ENCODE measurements around the gene ANO8.

The ANO8 gene

DNA sequence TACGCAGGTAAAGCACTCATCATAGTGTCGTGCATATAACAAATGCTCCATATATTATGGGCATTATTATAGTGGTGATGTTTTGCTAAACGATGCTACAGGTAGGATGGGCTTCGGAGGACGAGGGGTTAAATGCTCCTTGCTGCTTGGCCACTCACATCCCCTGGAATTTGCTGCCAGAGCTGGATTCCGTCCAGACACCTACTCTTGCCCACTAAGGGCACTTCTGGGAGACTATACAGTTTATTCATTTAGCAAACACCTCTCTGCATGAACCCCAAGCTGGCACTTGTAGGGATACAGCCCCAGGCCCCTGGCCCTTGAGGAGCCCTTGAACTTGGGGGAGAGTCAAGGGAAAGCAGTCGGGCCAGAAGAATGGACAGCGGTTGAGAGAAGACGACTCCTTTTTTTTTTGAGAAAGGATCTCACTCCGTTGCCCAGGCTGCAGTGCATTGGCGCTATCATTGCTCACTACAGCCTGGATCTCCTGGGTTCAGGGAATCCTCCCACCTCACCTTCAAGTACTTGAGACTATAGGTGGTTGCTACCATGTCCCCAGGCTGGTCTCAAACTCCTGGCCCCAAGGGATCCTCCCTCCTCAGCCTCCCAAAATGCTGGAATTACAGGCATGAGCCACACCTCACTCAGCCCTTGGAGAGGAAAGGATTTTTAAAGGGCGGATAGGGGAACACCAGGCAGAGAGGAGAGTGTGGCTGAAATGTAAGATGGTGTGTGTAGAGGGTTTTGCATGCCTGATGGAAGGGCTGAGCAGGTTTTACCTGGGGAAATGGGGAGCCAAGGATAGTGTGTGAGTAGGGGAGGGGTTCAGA is 30.1 kb downstream of the ANO8 start:
- peaks cover 0 to 16% (median 8%) of the 10 kb centered on the region in 4 experiments for H3K36me3 ChIP-seq (ENCODE audit: control insufficient read depth in 4 of 4, insufficient read depth in 4 of 4, low read length in 3 of 4)
- POLR2A ChIA-PET, result interaction anchor here (0.7 to 1.6 kb wide), 2 partner anchors 10 to 17 kb away, joined by 3 read pairs; no protein-coding TSS in a partner anchor
- peak in 1 of 3 donors; percentile 10 for DNase-seq
- H3K27me3 ChIP-seq (replicated peaks in 2 of 5; ENCODE audit: control insufficient read depth in 4 of 5, insufficient read depth in 5 of 5, low read length in 4 of 5), result no peaks in the 10 kb centered on the region
- no peak overlapping the region for H3K27ac ChIP-seq (ENCODE audit: insufficient read depth in 1 of 2, low read depth in 1 of 2, low read length in 2 of 2, poor library complexity in 1 of 2, severe bottlenecking in 2 of 2)
- WGBS (ENCODE audit: insufficient coverage), result 96% methylated on average over 9 of the region's 12 CpGs
- H3K4me1 ChIP-seq (ENCODE audit: control extremely low read depth in 1 of 4, control insufficient read depth in 4 of 4, insufficient read depth in 4 of 4, low read length in 3 of 4), result peaks cover 8 to 41% (median 33%) of the 10 kb centered on the region in 4 experiments
- peak overlapping the region in 2 of 7 experiments; percentile 86 to 88 for H3K4me3 ChIP-seq (ENCODE audit: control insufficient read depth in 1 of 7, extremely low read depth in 1 of 7, insufficient read depth in 4 of 7, low read depth in 2 of 7, low read length in 6 of 7)
- no peaks in the 10 kb centered on the region for H3K9me3 ChIP-seq (ENCODE audit: control extremely low read depth in 1 of 5, control insufficient read depth in 4 of 5, insufficient read depth in 2 of 5, low read depth in 1 of 5, low read length in 4 of 5)
- CTCF ChIA-PET, result interaction anchor here (0.7 to 2.7 kb wide), 9 partner anchors 9 to 127 kb away, joined by 3 to 11 read pairs (median 3); partner anchors contain the start of gene ANKLE1

DNA sequence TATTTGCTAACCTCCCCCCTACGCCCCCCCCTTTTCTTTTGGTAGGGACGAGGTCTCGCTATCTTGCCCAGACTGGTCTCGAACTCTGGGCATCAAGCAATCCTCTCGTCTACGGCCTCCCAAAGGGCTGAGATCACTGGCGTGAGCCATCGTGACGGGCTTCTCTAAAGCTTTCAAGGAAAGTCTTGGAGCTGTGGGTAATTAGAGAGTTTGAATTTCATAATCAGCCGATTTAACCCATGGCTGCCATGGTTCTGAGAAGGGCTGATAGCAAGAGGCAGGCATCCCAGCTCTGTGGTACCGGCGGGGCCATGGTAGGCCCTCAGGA is 30.8 kb downstream of the ANO8 start:
- WGBS (ENCODE audit: insufficient coverage), result 97% methylated on average over 12 of the region's 12 CpGs
- no peak for DNase-seq
- peaks cover 8 to 41% (median 32%) of the 10 kb centered on the region in 4 experiments for H3K4me1 ChIP-seq (ENCODE audit: control extremely low read depth in 1 of 4, control insufficient read depth in 4 of 4, insufficient read depth in 4 of 4, low read length in 3 of 4)
- H3K27ac ChIP-seq (ENCODE audit: insufficient read depth in 1 of 2, low read depth in 1 of 2, low read length in 2 of 2, poor library complexity in 1 of 2, severe bottlenecking in 2 of 2), result peak overlapping the region in 1 of 2 experiments; percentile 54
- no peak overlapping the region for H3K4me3 ChIP-seq (ENCODE audit: control insufficient read depth in 1 of 7, extremely low read depth in 1 of 7, insufficient read depth in 4 of 7, low read depth in 2 of 7, low read length in 6 of 7)
- peaks cover 0 to 17% (median 8%) of the 10 kb centered on the region in 4 experiments for H3K36me3 ChIP-seq (ENCODE audit: control insufficient read depth in 4 of 4, insufficient read depth in 4 of 4, low read length in 3 of 4)
- ChIA-PET CTCF (interaction anchor here (0.7 to 2.7 kb wide), 3 partner anchors 11 to 29 kb away, joined by 3 to 11 read pairs (median 7); partner anchors contain the start of gene ANKLE1), POLR2A (no interaction called here)
- no peaks in the 10 kb centered on the region for H3K9me3 ChIP-seq (ENCODE audit: control extremely low read depth in 1 of 5, control insufficient read depth in 4 of 5, insufficient read depth in 2 of 5, low read depth in 1 of 5, low read length in 4 of 5)
- no peaks in the 10 kb centered on the region for H3K27me3 ChIP-seq (replicated peaks in 2 of 5; ENCODE audit: control insufficient read depth in 4 of 5, insufficient read depth in 5 of 5, low read length in 4 of 5)

DNA sequence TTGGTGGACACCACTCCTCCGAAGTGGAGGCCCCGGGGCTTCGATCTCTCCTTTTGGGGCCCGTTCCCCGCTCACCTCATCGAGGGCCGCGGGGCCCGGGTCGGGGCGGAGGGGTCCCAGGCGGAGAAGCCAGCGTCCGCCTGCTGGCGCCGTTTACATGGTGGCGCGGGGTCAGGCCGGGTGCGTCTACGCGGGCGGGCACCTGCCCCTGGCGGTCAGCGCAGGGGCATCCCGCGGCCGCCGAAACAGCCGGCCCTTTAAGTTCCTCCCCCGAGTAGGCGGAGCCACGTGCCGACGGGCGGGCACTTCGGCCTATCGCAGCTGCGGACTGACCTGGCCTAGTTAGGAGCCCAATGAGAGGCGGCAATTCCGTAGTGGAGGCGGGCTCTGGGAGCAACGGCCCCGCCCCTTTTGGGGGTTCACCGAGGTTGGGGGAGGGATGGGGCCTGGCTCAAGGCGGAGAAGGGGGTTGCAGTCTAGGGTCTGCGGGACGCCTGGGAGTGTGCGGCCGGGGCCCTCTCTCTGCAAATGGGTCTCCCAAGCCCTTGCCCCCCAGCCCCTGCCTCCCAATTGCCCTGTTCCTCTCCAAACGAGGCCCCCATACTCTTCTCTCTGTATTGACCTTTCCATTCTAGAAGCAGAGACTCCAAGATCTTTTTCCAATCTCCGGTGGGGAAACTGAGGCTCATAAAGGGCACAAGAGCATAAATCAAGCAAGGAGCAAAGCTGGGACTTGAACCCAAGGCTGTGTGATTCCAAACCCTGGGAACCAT is 31.3 kb downstream of the ANO8 start, which contains the start of gene ABHD8:
ABHD8 (minus strand) TSS at position 259 of the 773 bp plus-strand sequence. CDS start 1,809 bp downstream, outside the sequence.
- H3K36me3 ChIP-seq (ENCODE audit: control insufficient read depth in 4 of 4, insufficient read depth in 4 of 4, low read length in 3 of 4), result peaks cover 0 to 21% (median 12%) of the 10 kb centered on the region in 4 experiments
- H3K4me3 ChIP-seq (ENCODE audit: control insufficient read depth in 1 of 7, extremely low read depth in 1 of 7, insufficient read depth in 4 of 7, low read depth in 2 of 7, low read length in 6 of 7), result peak within 1 kb of the TSS; percentile 23 to 85 (median 73)
- DNase-seq, result peak; percentile 95 to 97 (median 97)
- WGBS (ENCODE audit: insufficient coverage), result 2% methylated on average over 42 of the region's 52 CpGs
- H3K27ac ChIP-seq (ENCODE audit: insufficient read depth in 1 of 2, low read depth in 1 of 2, low read length in 2 of 2, poor library complexity in 1 of 2, severe bottlenecking in 2 of 2), result peak within 1 kb of the TSS in 1 of 2 experiments; percentile 75
- POLR2A ChIA-PET, result no interaction called here
- CTCF ChIA-PET, result interaction anchor here (1.3 to 2.7 kb wide), 2 partner anchors 11 to 30 kb away, joined by 7 to 11 read pairs; no protein-coding TSS in a partner anchor
- H3K27me3 ChIP-seq (replicated peaks in 2 of 5; ENCODE audit: control insufficient read depth in 4 of 5, insufficient read depth in 5 of 5, low read length in 4 of 5), result no peaks in the 10 kb centered on the region
- H3K4me1 ChIP-seq (ENCODE audit: control extremely low read depth in 1 of 4, control insufficient read depth in 4 of 4, insufficient read depth in 4 of 4, low read length in 3 of 4), result peaks cover 8 to 41% (median 32%) of the 10 kb centered on the region in 4 experiments
- H3K9me3 ChIP-seq (ENCODE audit: control extremely low read depth in 1 of 5, control insufficient read depth in 4 of 5, insufficient read depth in 2 of 5, low read depth in 1 of 5, low read length in 4 of 5), result peaks cover 0 to 4% (median 0%) of the 10 kb centered on the region in 5 experiments

DNA sequence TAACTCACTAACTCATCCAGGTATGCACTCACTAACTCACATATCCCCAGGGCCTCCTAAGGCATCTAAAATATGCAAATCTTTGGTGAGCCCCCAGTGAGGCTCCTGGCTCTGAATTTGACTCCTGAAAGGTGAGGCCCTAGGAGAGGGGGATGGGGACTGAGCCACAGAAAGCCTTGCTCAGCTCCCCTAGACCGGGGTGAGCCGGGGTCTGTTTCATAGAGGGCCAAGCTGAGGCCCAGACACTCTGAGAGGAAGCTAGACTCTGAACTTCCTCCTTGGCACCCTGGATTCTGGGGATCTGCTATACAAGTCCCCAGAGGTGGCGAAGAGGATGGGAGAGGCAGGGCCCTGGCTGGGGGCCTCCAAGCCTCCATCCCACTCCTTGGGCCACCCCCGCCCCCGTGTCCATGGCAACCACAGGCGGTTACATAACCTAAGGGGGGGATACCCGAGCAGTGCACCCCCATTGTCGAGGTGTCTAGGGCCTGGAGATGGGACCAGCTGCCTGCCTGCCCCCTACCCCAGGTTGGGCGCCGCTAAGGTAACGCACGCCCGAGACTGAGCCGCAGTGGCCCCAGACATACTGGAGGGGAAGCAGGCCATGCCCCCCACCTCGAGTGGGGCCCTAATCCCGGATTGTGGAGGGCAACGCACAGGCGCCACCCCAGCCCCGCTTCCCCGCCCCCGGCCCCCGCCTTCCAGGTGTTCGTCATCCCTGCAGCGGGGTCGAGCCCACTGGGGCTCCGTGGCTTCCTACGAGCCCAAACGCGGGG is 32.1 kb downstream of the ANO8 start:
- H3K9me3 ChIP-seq (ENCODE audit: control extremely low read depth in 1 of 5, control insufficient read depth in 4 of 5, insufficient read depth in 2 of 5, low read depth in 1 of 5, low read length in 4 of 5), result peaks cover 0 to 8% (median 0%) of the 10 kb centered on the region in 5 experiments
- H3K4me3 ChIP-seq (ENCODE audit: control insufficient read depth in 1 of 7, extremely low read depth in 1 of 7, insufficient read depth in 4 of 7, low read depth in 2 of 7, low read length in 6 of 7), result peak overlapping the region; percentile 23 to 85 (median 73)
- under 1% methylated on average over 17 of the region's 29 CpGs for WGBS (ENCODE audit: insufficient coverage)
- CTCF ChIA-PET, result interaction anchor here (1.1 to 2.7 kb wide), 4 partner anchors 9 to 33 kb away, joined by 3 to 11 read pairs (median 5); no protein-coding TSS in a partner anchor
- peaks cover 0 to 25% (median 15%) of the 10 kb centered on the region in 4 experiments for H3K36me3 ChIP-seq (ENCODE audit: control insufficient read depth in 4 of 4, insufficient read depth in 4 of 4, low read length in 3 of 4)
- DNase-seq, result peak in 2 of 3 donors; percentile 62 to 68
- H3K27ac ChIP-seq (ENCODE audit: insufficient read depth in 1 of 2, low read depth in 1 of 2, low read length in 2 of 2, poor library complexity in 1 of 2, severe bottlenecking in 2 of 2), result peak overlapping the region in 1 of 2 experiments; percentile 75
- peaks cover 8 to 41% (median 32%) of the 10 kb centered on the region in 4 experiments for H3K4me1 ChIP-seq (ENCODE audit: control extremely low read depth in 1 of 4, control insufficient read depth in 4 of 4, insufficient read depth in 4 of 4, low read length in 3 of 4)
- H3K27me3 ChIP-seq (replicated peaks in 2 of 5; ENCODE audit: control insufficient read depth in 4 of 5, insufficient read depth in 5 of 5, low read length in 4 of 5), result no peaks in the 10 kb centered on the region
- POLR2A ChIA-PET, result no interaction called here

DNA sequence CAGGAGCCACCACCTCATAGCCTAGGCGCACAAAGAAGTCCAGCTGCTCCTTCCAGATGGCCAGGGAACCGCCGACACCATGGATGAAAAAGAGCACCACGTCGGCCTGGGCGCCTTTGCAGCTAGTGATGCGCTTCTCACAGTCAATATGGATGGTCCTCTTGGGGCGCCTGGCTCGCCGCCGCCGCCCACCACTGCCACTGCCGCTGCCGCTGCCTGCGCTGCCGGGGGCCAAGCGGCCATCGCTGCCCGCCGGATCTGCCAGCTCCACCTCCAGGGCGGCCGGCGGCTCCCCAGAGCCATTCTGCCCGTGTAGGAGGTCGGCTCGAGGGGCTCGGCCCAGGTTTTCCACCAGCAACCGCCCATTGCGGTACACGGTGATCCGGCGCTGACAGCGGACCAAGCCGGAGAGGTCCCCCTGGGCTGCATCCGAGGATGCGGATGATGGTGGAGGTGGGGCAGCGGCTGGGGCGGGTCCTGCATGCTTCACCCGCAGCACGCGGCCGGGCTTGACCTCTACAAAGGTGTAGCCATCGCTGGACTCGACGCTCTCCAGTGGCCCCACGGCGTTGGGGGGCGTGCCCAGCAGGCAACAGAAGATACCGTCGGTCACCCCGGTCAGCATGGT is 33.5 kb downstream of the ANO8 start:
- ChIA-PET CTCF (interaction anchor here (1.1 to 1.6 kb wide), 2 partner anchors 13 to 35 kb away, joined by 3 to 5 read pairs; no protein-coding TSS in a partner anchor), POLR2A (no interaction called here)
- Histone ChIP-seq H3K27me3 (replicated peaks in 2 of 5; ENCODE audit: control insufficient read depth in 4 of 5, insufficient read depth in 5 of 5, low read length in 4 of 5) (no peaks in the 10 kb centered on the region), H3K36me3 (ENCODE audit: control insufficient read depth in 4 of 4, insufficient read depth in 4 of 4, low read length in 3 of 4) (peaks cover 0 to 25% (median 18%) of the 10 kb centered on the region in 4 experiments), H3K9me3 (ENCODE audit: control extremely low read depth in 1 of 5, control insufficient read depth in 4 of 5, insufficient read depth in 2 of 5, low read depth in 1 of 5, low read length in 4 of 5) (peaks cover 0 to 8% (median 0%) of the 10 kb centered on the region in 5 experiments), H3K27ac (ENCODE audit: insufficient read depth in 1 of 2, low read depth in 1 of 2, low read length in 2 of 2, poor library complexity in 1 of 2, severe bottlenecking in 2 of 2) (no peak overlapping the region), H3K4me1 (ENCODE audit: control extremely low read depth in 1 of 4, control insufficient read depth in 4 of 4, insufficient read depth in 4 of 4, low read length in 3 of 4) (peaks cover 4 to 31% (median 25%) of the 10 kb centered on the region in 4 experiments), H3K4me3 (ENCODE audit: control insufficient read depth in 1 of 7, extremely low read depth in 1 of 7, insufficient read depth in 4 of 7, low read depth in 2 of 7, low read length in 6 of 7) (no peak overlapping the region)
- DNase-seq, result no peak
- 98% methylated on average over 46 of the region's 51 CpGs for WGBS (ENCODE audit: insufficient coverage)

DNA sequence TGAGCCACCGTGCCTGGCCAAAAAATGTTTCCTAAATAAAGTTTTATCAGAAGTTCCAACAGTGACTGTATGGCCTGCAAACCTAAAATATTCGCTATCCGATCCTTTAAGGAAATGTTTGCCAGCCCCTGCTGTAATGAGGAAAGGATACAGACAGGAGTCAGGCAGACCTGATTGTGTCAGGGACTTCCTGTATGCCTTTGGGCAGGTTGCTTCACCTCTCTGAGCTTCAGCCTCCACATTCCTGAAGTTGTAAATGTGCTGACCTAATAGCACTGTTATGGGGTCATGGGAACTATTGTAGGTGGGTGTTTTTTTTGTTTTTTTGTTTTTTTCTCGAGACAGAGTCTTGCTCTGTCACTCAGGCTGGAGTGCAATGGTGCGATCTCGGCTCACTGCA is 37.7 kb downstream of the ANO8 start:
- no peak for DNase-seq
- Histone ChIP-seq H3K4me1 (ENCODE audit: control extremely low read depth in 1 of 4, control insufficient read depth in 4 of 4, insufficient read depth in 4 of 4, low read length in 3 of 4) (peaks cover 0 to 10% (median 7%) of the 10 kb centered on the region in 4 experiments), H3K4me3 (ENCODE audit: control insufficient read depth in 1 of 7, extremely low read depth in 1 of 7, insufficient read depth in 4 of 7, low read depth in 2 of 7, low read length in 6 of 7) (no peak overlapping the region), H3K36me3 (ENCODE audit: control insufficient read depth in 4 of 4, insufficient read depth in 4 of 4, low read length in 3 of 4) (peaks cover 2 to 34% (median 26%) of the 10 kb centered on the region in 4 experiments), H3K27ac (ENCODE audit: insufficient read depth in 1 of 2, low read depth in 1 of 2, low read length in 2 of 2, poor library complexity in 1 of 2, severe bottlenecking in 2 of 2) (no peak overlapping the region), H3K27me3 (replicated peaks in 2 of 5; ENCODE audit: control insufficient read depth in 4 of 5, insufficient read depth in 5 of 5, low read length in 4 of 5) (no peaks in the 10 kb centered on the region), H3K9me3 (ENCODE audit: control extremely low read depth in 1 of 5, control insufficient read depth in 4 of 5, insufficient read depth in 2 of 5, low read depth in 1 of 5, low read length in 4 of 5) (peaks cover 0 to 8% (median 0%) of the 10 kb centered on the region in 5 experiments)
- ChIA-PET POLR2A (no interaction called here), CTCF (interaction anchor here (0.6 kb wide), 1 partner anchor 52 kb away, joined by 3 read pairs; no protein-coding TSS in a partner anchor)
- WGBS (ENCODE audit: insufficient coverage), result 98% methylated on average over 5 of the region's 6 CpGs

Data from common myeloid progenitor, CD34-positive (primary cell).